CD4-positive, alpha-beta T cell treated with Interleukin-6 for 4 hours (primary cell): ENCODE results near the gene FRMD4A.
A peak's percentile ranks its signal among the peaks of the same experiment; 100 is the strongest.
"Not testable (repeated sequence)": the region's sequence is repeated elsewhere in the genome, so short reads cannot be mapped to it uniquely, and the experiment has no call there.

Source experiments
- DNase-seq: peaks from one replicate; pipeline ENCODE4 v3.0.0-alpha.2; 2020; ENCODE audit warnings: mixed read lengths

FRMD4A gene

GRCh38 chr10:13930120-13930519 lies 400.6 kb downstream of the FRMD4A start:
- DNase-seq: peak; percentile 36

GRCh38 chr10:13928451-13928850 lies 402.3 kb downstream of the FRMD4A start:
- DNase-seq: no peak

GRCh38 chr10:13925971-13926780 lies 404.5 kb downstream of the FRMD4A start:
- DNase-seq: no peak

GRCh38 chr10:13924040-13924725 lies 406.5 kb downstream of the FRMD4A start:
- DNase-seq: no peak

GRCh38 chr10:13922586-13922985 lies 408.1 kb downstream of the FRMD4A start:
- DNase-seq: no peak

- no peak for DNase-seq
Measured at GRCh38 chr10:13921941-13922340, 408.8 kb downstream of the FRMD4A start.

- DNase-seq: not testable (repeated sequence)
Measured at GRCh38 chr10:13921131-13921530, 409.6 kb downstream of the FRMD4A start.

- DNase-seq: no peak
Measured at GRCh38 chr10:13920465-13920864, 410.3 kb downstream of the FRMD4A start.

GRCh38 chr10:13920031-13920430 lies 410.7 kb downstream of the FRMD4A start:
- no peak for DNase-seq

- no peak for DNase-seq
Measured at GRCh38 chr10:13917791-13918190, 412.9 kb downstream of the FRMD4A start.

- DNase-seq: no peak
Measured at GRCh38 chr10:13916384-13916947, 414.3 kb downstream of the FRMD4A start.

- DNase-seq: no peak
Measured at GRCh38 chr10:13915710-13916109, 415.0 kb downstream of the FRMD4A start.

GRCh38 chr10:13913897-13914296 lies 416.8 kb downstream of the FRMD4A start:
- no peak for DNase-seq

GRCh38 chr10:13911821-13912520 lies 418.8 kb downstream of the FRMD4A start:
- DNase-seq: no peak

GRCh38 chr10:13909516-13910258 lies 421.0 kb downstream of the FRMD4A start:
- DNase-seq: no peak

- DNase-seq: no peak
Measured at GRCh38 chr10:13908475-13908874, 422.2 kb downstream of the FRMD4A start.

GRCh38 chr10:13907570-13907969 lies 423.2 kb downstream of the FRMD4A start:
- DNase-seq: no peak

- no peak for DNase-seq
Measured at GRCh38 chr10:13905281-13905680, 425.4 kb downstream of the FRMD4A start.

- DNase-seq: no peak
Measured at GRCh38 chr10:13904064-13904463, 426.7 kb downstream of the FRMD4A start.

- DNase-seq: no peak
Measured at GRCh38 chr10:13902868-13903587, 427.7 kb downstream of the FRMD4A start.

- DNase-seq: no peak
Measured at GRCh38 chr10:13899941-13900340, 430.8 kb downstream of the FRMD4A start.

- not testable (repeated sequence) for DNase-seq
Measured at GRCh38 chr10:13896146-13896545, 434.6 kb downstream of the FRMD4A start.
